ENCODE results near the gene TANC1. TPM values are rescaled to one million over a fixed set of nuclear protein-coding genes. Genes with fewer than 3 reads are reported as not detected.

TANC1 gene
- total RNA-seq, 1 experiment from 2014 or later = 2.5 TPM

DNA sequence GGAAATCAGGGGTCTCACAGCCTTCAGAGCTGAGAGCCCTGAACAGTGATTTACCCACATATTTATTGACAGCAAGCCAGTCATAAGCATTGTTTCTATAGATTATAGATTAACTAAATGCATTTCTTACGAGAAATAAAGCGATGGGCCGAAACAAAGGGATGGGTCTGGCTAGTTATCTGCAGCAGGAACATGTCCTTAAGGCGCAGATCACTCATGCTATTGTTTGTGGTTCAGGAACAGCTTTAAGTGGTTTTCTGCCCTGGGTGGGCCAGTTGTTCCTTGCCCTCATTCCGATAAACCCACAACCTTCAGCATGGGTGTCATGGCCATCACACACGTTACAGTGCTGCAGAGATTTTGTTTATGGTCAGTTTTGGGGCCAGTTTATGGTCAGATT lies 36.4 kb downstream of the TANC1 start:
- Histone ChIP-seq H3K79me1 (ENCODE audit: insufficient read depth, low read depth, low read length, poor library complexity, severe bottlenecking) (no peaks in the 10 kb centered on the region), H3K18ac (ENCODE audit: insufficient read length, low read depth, low read length) (no peak overlapping the region), H2AK5ac (ENCODE audit: insufficient read length, low read length) (no peak overlapping the region), H2AFZ (ENCODE audit: low read length) (no peak overlapping the region), H3T11ph (ENCODE audit: low read length) (no peak overlapping the region), H3K56ac (ENCODE audit: insufficient read length, low read depth, low read length) (no peak overlapping the region), H3K4me2 (ENCODE audit: insufficient read depth, insufficient read length, low read length) (no peak overlapping the region), H4K5ac (ENCODE audit: insufficient read length, low read depth, low read length) (no peak overlapping the region), H2BK120ac (ENCODE audit: low read depth, low read length, poor library complexity, severe bottlenecking) (no peak overlapping the region), H4K8ac (replicated peaks; ENCODE audit: insufficient read length, low read depth, low read length) (no peak overlapping the region), H3K4me1 (ENCODE audit: insufficient read depth, low read length) (no peaks in the 10 kb centered on the region), H2BK20ac (ENCODE audit: low read depth, low read length, poor library complexity, severe bottlenecking) (no peak overlapping the region), H3K79me2 (ENCODE audit: insufficient read depth, low read length) (no peaks in the 10 kb centered on the region), H3K14ac (ENCODE audit: insufficient read depth, low read length) (no peak overlapping the region), H3K23me2 (ENCODE audit: insufficient read length, low read depth, low read length, poor library complexity, severe bottlenecking) (no peaks in the 10 kb centered on the region), H2BK12ac (ENCODE audit: insufficient read length, low read depth, low read length) (no peak overlapping the region), H3K27ac (ENCODE audit: insufficient read length, low read depth, low read length) (no peak overlapping the region), H2BK5ac (ENCODE audit: insufficient read length, low read length) (no peak overlapping the region), H4K20me1 (ENCODE audit: control insufficient read depth, insufficient read depth, insufficient read length) (no peaks in the 10 kb centered on the region), H2BK15ac (ENCODE audit: low read depth, low read length) (no peak overlapping the region), H3K23ac (ENCODE audit: insufficient read length, low read depth, low read length) (no peak overlapping the region), H3K9ac (ENCODE audit: extremely low read depth, insufficient read length, low read length) (no peak overlapping the region), H4K91ac (ENCODE audit: insufficient read length, low read depth, low read length) (no peak overlapping the region), H3K27me3 (ENCODE audit: insufficient read depth, low read length) (no peaks in the 10 kb centered on the region), H3K9me3 (ENCODE audit: control insufficient read depth, low read depth, low read length) (no peaks in the 10 kb centered on the region), H3K4ac (ENCODE audit: low read depth, low read length) (no peak overlapping the region)
- Mint-ChIP-seq H3K4me3 (no peak overlapping the region), H3K27ac (no peak overlapping the region), H3K36me3 (ENCODE audit: insufficient read depth in 1 of 3, low read depth in 3 of 3) (peaks cover 18 to 20% (median 18%) of the 10 kb centered on the region in 3 experiments; a peak in 6 of 7 replicates), H3K27me3 (ENCODE audit: low read depth) (no peaks in the 10 kb centered on the region; the same call in 1 of the 2 replicates), H3K4me1 (no peaks in the 10 kb centered on the region), H3K9me3 (peaks cover 14 to 18% of the 10 kb centered on the region in 2 experiments)
- TF ChIP-seq CTCF (conservative IDR thresholded peaks at IDR 0.05) = no peak
- no CpG with 5 or more reads among the region's 6 CpGs for WGBS (ENCODE audit: extremely low coverage, insufficient read length, low lambda C conversion rate)
- DNase-seq = no peak
